Progenitor cell of endocrine pancreas (in vitro differentiated cells): ENCODE measurements around the gene OR8D1. TPM values are rescaled to one million over a fixed set of nuclear protein-coding genes. Genes with fewer than 3 reads are reported as not detected.

Experiments
- DNase-seq: peaks from one replicate; pipeline ENCODE4 v3.0.0; 2021; ENCODE audit warnings: low spot score; ENCODE audit not compliant: unreplicated experiment
- H3K27ac Mint-ChIP-seq: 2 replicates; pipeline ENCODE4 v1.8.0; 2021; ENCODE audit warnings: mild to moderate bottlenecking, moderate library complexity, mixed read lengths
- H3K27me3 Mint-ChIP-seq: 2 replicates; pipeline ENCODE4 v1.8.0; 2021; ENCODE audit warnings: mixed read lengths
- H3K36me3 Mint-ChIP-seq: 2 replicates; pipeline ENCODE4 v1.8.0; 2022; ENCODE audit warnings: mixed read lengths; ENCODE audit not compliant: insufficient read depth
- H3K4me1 Mint-ChIP-seq: 2 replicates; pipeline ENCODE4 v1.8.0; 2021; ENCODE audit warnings: low read depth, mixed read lengths
- H3K4me3 Mint-ChIP-seq: 2 replicates; pipeline ENCODE4 v1.8.0; 2021; ENCODE audit warnings: low read depth, mild to moderate bottlenecking, moderate library complexity, mixed read lengths
- H3K9me3 Mint-ChIP-seq: 2 replicates; pipeline ENCODE4 v1.8.0; 2021; ENCODE audit warnings: low read depth, mixed read lengths
- total RNA-seq: library from RNA; stranded (reverse); gene quantifications from 2 replicates; pipeline ENCODE4 v1.2.1, GENCODE V29; 2021
- TF ChIP-seq, protein P1 (sequence below): fragments of 200-600 bp; sonication (generic); IDR thresholded peaks from one replicate; pipeline ENCODE4 v1.5.0; 2021; ENCODE audit warnings: antibody characterized with exemption, mild to moderate bottlenecking; ENCODE audit not compliant: unreplicated experiment

Gene OR8D1
- total RNA-seq, 1 donor from 2014 or later = not detected

DNA sequence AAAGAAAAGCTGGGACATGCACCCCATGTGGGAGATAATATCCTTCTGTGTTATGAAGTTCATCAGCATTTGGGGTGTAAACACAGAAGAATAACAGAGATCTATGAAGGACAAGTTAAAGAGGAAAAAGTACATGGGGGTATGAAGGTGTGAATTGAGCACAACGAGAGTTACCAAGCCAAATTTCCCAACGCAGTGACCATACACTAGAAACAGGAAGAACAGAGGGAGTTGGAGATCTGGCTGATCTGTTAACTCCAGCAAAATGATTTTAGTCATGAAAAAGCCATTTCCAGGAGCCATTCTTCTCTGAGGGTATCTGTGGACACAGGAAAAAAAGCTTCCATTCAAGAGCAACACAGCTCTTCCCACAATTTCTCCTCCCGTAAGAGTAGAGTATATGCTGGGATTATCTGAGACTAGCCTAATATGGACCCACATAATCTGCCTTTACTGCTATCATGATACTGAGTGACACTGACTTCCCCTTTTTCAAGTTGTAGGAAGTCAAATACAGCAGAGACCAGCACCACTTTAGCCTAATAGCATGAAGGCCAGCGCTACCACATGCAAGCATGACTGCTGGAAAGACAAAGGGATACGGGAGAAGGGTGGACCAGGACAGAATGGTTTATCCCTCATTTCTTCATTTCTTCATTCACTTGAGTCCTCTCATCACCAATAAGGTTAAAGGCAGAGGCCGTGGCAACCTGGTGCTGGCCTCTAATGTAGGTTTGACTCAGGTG lies 25.8 kb upstream of the OR8D1 start:
- TF ChIP-seq, protein P1, sequence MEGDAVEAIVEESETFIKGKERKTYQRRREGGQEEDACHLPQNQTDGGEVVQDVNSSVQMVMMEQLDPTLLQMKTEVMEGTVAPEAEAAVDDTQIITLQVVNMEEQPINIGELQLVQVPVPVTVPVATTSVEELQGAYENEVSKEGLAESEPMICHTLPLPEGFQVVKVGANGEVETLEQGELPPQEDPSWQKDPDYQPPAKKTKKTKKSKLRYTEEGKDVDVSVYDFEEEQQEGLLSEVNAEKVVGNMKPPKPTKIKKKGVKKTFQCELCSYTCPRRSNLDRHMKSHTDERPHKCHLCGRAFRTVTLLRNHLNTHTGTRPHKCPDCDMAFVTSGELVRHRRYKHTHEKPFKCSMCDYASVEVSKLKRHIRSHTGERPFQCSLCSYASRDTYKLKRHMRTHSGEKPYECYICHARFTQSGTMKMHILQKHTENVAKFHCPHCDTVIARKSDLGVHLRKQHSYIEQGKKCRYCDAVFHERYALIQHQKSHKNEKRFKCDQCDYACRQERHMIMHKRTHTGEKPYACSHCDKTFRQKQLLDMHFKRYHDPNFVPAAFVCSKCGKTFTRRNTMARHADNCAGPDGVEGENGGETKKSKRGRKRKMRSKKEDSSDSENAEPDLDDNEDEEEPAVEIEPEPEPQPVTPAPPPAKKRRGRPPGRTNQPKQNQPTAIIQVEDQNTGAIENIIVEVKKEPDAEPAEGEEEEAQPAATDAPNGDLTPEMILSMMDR = no peak

GRCh38 chr11:124331873-124332272 lies 18.1 kb upstream of the OR8D1 start:
- no peaks in the 10 kb centered on the region for H3K4me1 Mint-ChIP-seq
- DNase-seq = no peak
- H3K9me3 Mint-ChIP-seq = peaks cover 9% of the 10 kb centered on the region
- no peak overlapping the region for H3K27ac Mint-ChIP-seq
- TF ChIP-seq, protein P1 = no peak
- no peak overlapping the region for H3K4me3 Mint-ChIP-seq
- no peaks in the 10 kb centered on the region for H3K36me3 Mint-ChIP-seq
- no peaks in the 10 kb centered on the region for H3K27me3 Mint-ChIP-seq

More for the DNA sequence above, 25.8 kb upstream of the OR8D1 start:
- no peak overlapping the region for H3K27ac Mint-ChIP-seq
- no peaks in the 10 kb centered on the region for H3K36me3 Mint-ChIP-seq
- H3K4me1 Mint-ChIP-seq = no peaks in the 10 kb centered on the region
- H3K9me3 Mint-ChIP-seq = no peaks in the 10 kb centered on the region
- DNase-seq = no peak
- no peak overlapping the region for H3K4me3 Mint-ChIP-seq
- no peaks in the 10 kb centered on the region for H3K27me3 Mint-ChIP-seq

GRCh38 chr11:124329787-124330478 lies 16.2 kb upstream of the OR8D1 start:
- TF ChIP-seq, protein P1 = no peak
- H3K27ac Mint-ChIP-seq = no peak overlapping the region
- H3K36me3 Mint-ChIP-seq = no peaks in the 10 kb centered on the region
- peaks cover 9% of the 10 kb centered on the region for H3K9me3 Mint-ChIP-seq
- no peaks in the 10 kb centered on the region for H3K4me1 Mint-ChIP-seq
- no peaks in the 10 kb centered on the region for H3K27me3 Mint-ChIP-seq
- no peak overlapping the region for H3K4me3 Mint-ChIP-seq
- no peak for DNase-seq

- peaks cover 2% of the 10 kb centered on the region for H3K4me1 Mint-ChIP-seq
- H3K9me3 Mint-ChIP-seq = peaks cover 9% of the 10 kb centered on the region
- H3K36me3 Mint-ChIP-seq = no peaks in the 10 kb centered on the region
- no peak overlapping the region for H3K27ac Mint-ChIP-seq
- no peaks in the 10 kb centered on the region for H3K27me3 Mint-ChIP-seq
- DNase-seq = no peak
- TF ChIP-seq, protein P1 = no peak
- no peak overlapping the region for H3K4me3 Mint-ChIP-seq
Measured at GRCh38 chr11:124327775-124328174, 14.0 kb upstream of the OR8D1 start.

GRCh38 chr11:124322356-124322755 lies 8.6 kb upstream of the OR8D1 start:
- Mint-ChIP-seq H3K27ac (no peak overlapping the region), H3K36me3 (no peaks in the 10 kb centered on the region), H3K9me3 (no peaks in the 10 kb centered on the region), H3K27me3 (peaks cover 3% of the 10 kb centered on the region), H3K4me1 (peaks cover 5% of the 10 kb centered on the region), H3K4me3 (no peak overlapping the region)
- TF ChIP-seq, protein P1 = no peak
- no peak for DNase-seq
